SK-N-SH (cell line): ENCODE measurements around the gene MTCL1. TPM values are rescaled to one million over a fixed set of nuclear protein-coding genes. Genes with fewer than 3 reads are reported as not detected.

ENCODE experiments used
- CTCF ChIA-PET: fragments of 300-600, 350-600 bp; formaldehyde crosslinking; extraction: SDS; loops from one replicate; lab custom pipeline; 2021; lab: Yijun Ruan, JAX
- POLR2A ChIA-PET: fragments of 350-600 bp; sonication (Branson Sonifier 250); formaldehyde crosslinking; extraction: SDS; loops from one replicate; lab custom pipeline; 2020; ENCODE audit warnings: antibody characterized with exemption, inconsistent platforms; lab: Yijun Ruan, JAX
- DNase-seq: peaks from one replicate; pipeline ENCODE4 v3.0.0; 2012
- H2AFZ ChIP-seq: fragments of 200-600 bp; sonication (generic); 2 replicates; pipeline ENCODE4 v1.8.1; 2016; ENCODE audit warnings: antibody characterized with exemption, mild to moderate bottlenecking, low read depth
- H3F3A ChIP-seq: fragments of 200-600 bp; sonication (generic); replicated peaks from 2 replicates; pipeline ENCODE3; 2016; ENCODE audit warnings: antibody characterized with exemption, mild to moderate bottlenecking; ENCODE audit not compliant: insufficient read depth
- H3K27ac ChIP-seq, 2 experiments: fragments of 200-500 bp in 1 of 2; fragments of 200-600 bp in 1 of 2; sonication (Bioruptor generic) in 1 of 2; sonication (generic), shearing (Covaris generic) in 1 of 2; 2 replicates each; pipeline versions ENCODE4 v1.5.1 to v1.6.1; 2014 to 2016; ENCODE audit warnings: low read depth in 2 of 2, inconsistent platforms in 1 of 2, low read length in 1 of 2, mild to moderate bottlenecking in 1 of 2, mixed read lengths in 1 of 2
- H3K27me3 ChIP-seq: fragments of 200-600 bp; sonication (generic), shearing (Covaris generic); 2 replicates; pipeline ENCODE4 v1.6.1; 2016; ENCODE audit warnings: mixed run types; ENCODE audit not compliant: insufficient read depth
- H3K36me3 ChIP-seq, 2 experiments: fragments of 200-500 bp in 1 of 2; fragments of 200-600 bp in 1 of 2; sonication (Bioruptor generic) in 1 of 2; sonication (generic) in 1 of 2; replicated peaks in 1 of 2; 2 replicates each; pipeline versions ENCODE3 to v1.5.1; 2014 to 2016; ENCODE audit warnings: low read length in 1 of 2, mild to moderate bottlenecking in 1 of 2; ENCODE audit not compliant: insufficient read depth in 2 of 2, control insufficient read depth in 1 of 2
- H3K4me1 ChIP-seq, 2 experiments: fragments of 200-500 bp in 1 of 2; fragments of 200-600 bp in 1 of 2; sonication (Bioruptor generic) in 1 of 2; sonication (generic), shearing (Covaris generic) in 1 of 2; 2 replicates each; pipeline versions ENCODE4 v1.5.1 to v1.6.1; 2014 to 2016; ENCODE audit warnings: low read depth in 1 of 2, low read length in 1 of 2, mixed run types in 1 of 2; ENCODE audit not compliant: insufficient read depth in 2 of 2, control insufficient read depth in 1 of 2
- H3K4me2 ChIP-seq: fragments of 200-600 bp; sonication (generic), shearing (Covaris generic); 2 replicates; pipeline ENCODE4 v1.6.1; 2017; ENCODE audit warnings: mixed run types
- H3K4me3 ChIP-seq, 2 experiments: fragments of 200-500 bp in 1 of 2; fragments of 200-600 bp in 1 of 2; sonication (Bioruptor generic) in 1 of 2; sonication (generic), shearing (Covaris generic) in 1 of 2; 2 replicates each; pipeline versions ENCODE4 v1.5.1 to v1.8.1; 2014 to 2016; ENCODE audit warnings: low read depth in 2 of 2, inconsistent platforms in 1 of 2, low read length in 1 of 2, mild to moderate bottlenecking in 1 of 2, mixed read lengths in 1 of 2, moderate library complexity in 1 of 2
- H3K79me2 ChIP-seq: fragments of 200-600 bp; sonication (generic); 2 replicates; pipeline ENCODE4 v1.8.1; 2017; ENCODE audit warnings: mild to moderate bottlenecking; ENCODE audit not compliant: insufficient read depth
- H3K9ac ChIP-seq: fragments of 200-600 bp; sonication (generic); 2 replicates; pipeline ENCODE4 v1.6.1; 2017; ENCODE audit warnings: mixed run types
- H3K9me2 ChIP-seq: fragments of 200-600 bp; sonication (generic); 2 replicates; pipeline ENCODE4 v1.6.1; 2017; ENCODE audit warnings: mixed run types
- H3K9me3 ChIP-seq: fragments of 200-600 bp; sonication (generic); 2 replicates; pipeline ENCODE4 v1.6.1; 2017; ENCODE audit warnings: mixed run types, mild to moderate bottlenecking, moderate library complexity
- H4K20me1 ChIP-seq: fragments of 200-600 bp; sonication (generic); 2 replicates; pipeline ENCODE4 v1.6.1; 2017; ENCODE audit warnings: mild to moderate bottlenecking, mixed run types; ENCODE audit not compliant: insufficient read depth
- ELF1 ChIP-seq: IDR thresholded peaks from 2 replicates; pipeline ENCODE4 v1.4.0; 2012
- EP300 ChIP-seq, 2 experiments: IDR thresholded peaks; 2 replicates each; pipeline versions ENCODE4 v1.4.0 to v1.6.1; 2012; ENCODE audit warnings: borderline replicate concordance in 1 of 2, low read depth in 1 of 2, low read length in 1 of 2
- FOSL2 ChIP-seq: IDR thresholded peaks from 2 replicates; pipeline ENCODE4 v1.4.0; 2012; ENCODE audit warnings: low read depth, mild to moderate bottlenecking, moderate library complexity, borderline replicate concordance
- FOXJ3 ChIP-seq: sonication (generic); formaldehyde crosslinking; IDR thresholded peaks from 2 replicates; pipeline ENCODE4 v1.5.1; 2020; ENCODE audit warnings: mild to moderate bottlenecking, missing genetic modification reagents
- FOXM1 ChIP-seq: IDR thresholded peaks from 2 replicates; pipeline ENCODE4 v1.4.0; 2012; ENCODE audit warnings: low read depth, mild to moderate bottlenecking
- GABPA ChIP-seq: IDR thresholded peaks from 2 replicates; pipeline ENCODE4 v1.4.0; 2012; ENCODE audit warnings: low read depth, mild to moderate bottlenecking
- IRF3 ChIP-seq: fragments of 150-350 bp; IDR thresholded peaks from 2 replicates; pipeline ENCODE4 v1.6.1; 2016; ENCODE audit warnings: mild to moderate bottlenecking, low read depth, low read length
- JUND ChIP-seq: IDR thresholded peaks from 2 replicates; pipeline ENCODE4 v1.4.0; 2012
- MEF2A ChIP-seq: IDR thresholded peaks from 2 replicates; pipeline ENCODE4 v1.4.0; 2012; ENCODE audit warnings: low read depth, borderline replicate concordance
- MXI1 ChIP-seq: IDR thresholded peaks from 2 replicates; pipeline ENCODE4 v1.6.1; 2012; ENCODE audit warnings: mild to moderate bottlenecking, low read depth, low read length, improper control_type of control experiment
- NRF1 ChIP-seq: IDR thresholded peaks from 2 replicates; pipeline ENCODE4 v1.6.1; 2012; ENCODE audit warnings: low read depth, mild to moderate bottlenecking, low read length
- POLR2AphosphoS5 ChIP-seq: IDR thresholded peaks from 2 replicates; pipeline ENCODE4 v1.6.1; 2012; ENCODE audit warnings: low read depth, low read length
- RAD21 ChIP-seq: IDR thresholded peaks from 2 replicates; pipeline ENCODE4 v1.6.1; 2012; ENCODE audit warnings: mild to moderate bottlenecking, low read length
- RFX5 ChIP-seq: IDR thresholded peaks from 2 replicates; pipeline ENCODE4 v1.6.1; 2012; ENCODE audit warnings: mild to moderate bottlenecking, improper control_type of control experiment, low read length
- RXRA ChIP-seq: IDR thresholded peaks from 2 replicates; pipeline ENCODE4 v1.4.0; 2012; ENCODE audit warnings: low read depth, mild to moderate bottlenecking, borderline replicate concordance
- TAF1 ChIP-seq: IDR thresholded peaks from 2 replicates; pipeline ENCODE4 v1.6.1; 2012; ENCODE audit warnings: low read depth, mild to moderate bottlenecking, low read length, moderate library complexity, borderline replicate concordance
- TEAD4 ChIP-seq: IDR thresholded peaks from 2 replicates; pipeline ENCODE4 v1.4.0; 2012; ENCODE audit warnings: mild to moderate bottlenecking, borderline replicate concordance; ENCODE audit not compliant: insufficient read depth
- WGBS: methylation state at CpG from one replicate; pipeline ENCODE4 v1.1.6; 2017; ENCODE audit warnings: low lambda C conversion rate; 5-methylcytosine and 5-hydroxymethylcytosine counted together
- polyA plus RNA-seq, 3 experiments: library from polyadenylated mRNA; depleted of rRNA; stranded (reverse); fragments of >200 nt; gene quantifications; 2 replicates each; pipeline ENCODE4 v1.2.3, GENCODE V29; 2012
- TF ChIP-seq, protein P1 (sequence below): IDR thresholded peaks from 2 replicates; pipeline ENCODE4 v1.4.0; 2012; ENCODE audit warnings: low read depth
- TF ChIP-seq, protein P2 (sequence below): IDR thresholded peaks from 2 replicates; pipeline ENCODE4; 2012

MTCL1 gene
- polyA plus RNA-seq, 1 of the 3 experiments (the other 2 are of a cell fraction), result 33.5 TPM

DNA sequence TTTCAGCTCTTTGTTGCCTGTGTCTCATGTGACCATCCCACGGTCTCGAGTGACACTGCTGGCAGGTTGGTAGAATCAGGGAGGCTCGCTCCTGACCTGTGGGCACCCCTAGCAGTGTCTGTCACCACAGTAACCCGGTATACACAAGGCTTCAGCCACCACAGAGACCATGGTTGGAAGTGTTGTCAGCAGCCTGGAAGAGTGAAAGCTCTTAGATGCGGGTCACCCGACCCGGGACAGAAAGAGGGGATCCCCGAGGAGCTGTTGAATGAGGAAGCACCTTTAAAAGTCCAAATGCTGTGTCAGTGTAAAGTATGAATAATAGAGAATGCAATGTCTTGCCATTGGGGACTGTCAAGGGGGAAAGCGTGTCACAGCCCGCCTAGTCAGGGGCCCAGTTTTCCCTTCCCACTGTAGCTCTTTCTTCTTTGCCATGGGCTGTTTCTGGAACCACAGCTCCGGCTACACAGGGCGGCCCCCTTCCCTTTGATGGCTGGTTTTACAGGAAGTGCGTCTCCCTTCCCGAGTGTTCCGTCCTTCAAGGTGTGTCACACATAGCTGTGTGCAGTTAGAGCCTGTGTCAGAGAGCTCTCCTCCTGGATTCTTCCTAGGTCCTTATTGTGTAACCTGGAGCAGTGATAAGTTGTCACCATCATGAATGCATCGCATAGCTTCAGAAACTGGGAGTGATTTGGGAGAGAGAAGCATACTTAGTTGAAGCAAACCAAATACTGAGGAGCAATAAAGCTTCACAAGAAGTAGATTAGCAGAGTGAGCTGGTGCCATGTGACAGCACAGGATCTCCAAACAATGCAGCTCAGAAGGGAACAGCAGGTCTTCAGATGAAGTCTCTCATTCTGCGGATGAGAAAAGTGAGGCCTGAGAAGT is 81.4 kb downstream of the MTCL1 start (continued):
- no peak for TF ChIP-seq ELF1

GRCh38 chr18:8787371-8787670 is 82.0 kb downstream of the MTCL1 start:
- Histone ChIP-seq H3F3A (no peaks in the 10 kb centered on the region), H3K9me3 (no peaks in the 10 kb centered on the region), H3K4me1 (peaks cover 10 to 27% of the 10 kb centered on the region in 2 experiments; a peak in 3 of 4 replicates), H3K9ac (no peak overlapping the region), H3K4me3 (no peak overlapping the region)
- peak; percentile 57 for DNase-seq
- TF ChIP-seq TAF1, result no peak
- no peak for TF ChIP-seq FOSL2
- no peak for TF ChIP-seq POLR2AphosphoS5
- no peak for TF ChIP-seq MEF2A
- TF ChIP-seq, protein P1, sequence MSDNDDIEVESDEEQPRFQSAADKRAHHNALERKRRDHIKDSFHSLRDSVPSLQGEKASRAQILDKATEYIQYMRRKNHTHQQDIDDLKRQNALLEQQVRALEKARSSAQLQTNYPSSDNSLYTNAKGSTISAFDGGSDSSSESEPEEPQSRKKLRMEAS, result no peak
- TF ChIP-seq RAD21, result no peak
- TF ChIP-seq RFX5, result no peak
- no peak for TF ChIP-seq NRF1
- TF ChIP-seq TEAD4, result no peak
- no peak for TF ChIP-seq EP300 (IDR thresholded peaks at IDR 0.05; ENCODE audit: borderline replicate concordance in 1 of 2, low read depth in 1 of 2, low read length in 1 of 2)
- TF ChIP-seq FOXM1, result no peak
- TF ChIP-seq FOXJ3, result no peak
- no peak for TF ChIP-seq JUND
- TF ChIP-seq, all 33 proteins: peak for 0
- Histone ChIP-seq H3K79me2 (no peaks in the 10 kb centered on the region; the same call in 1 of the 2 replicates), H3K27ac (no peak overlapping the region; a peak in 1 of 4 replicates), H2AFZ (no peak overlapping the region), H3K27me3 (no peaks in the 10 kb centered on the region), H3K36me3 (peaks cover 29 to 70% of the 10 kb centered on the region in 2 experiments), H3K9me2 (no peaks in the 10 kb centered on the region), H4K20me1 (no peaks in the 10 kb centered on the region), H3K4me2 (no peak overlapping the region)
- WGBS, result 91% methylated on average over 3 of the region's 6 CpGs
- POLR2A ChIA-PET, result interaction anchor here (2.1 kb wide), 1 partner anchor 21 kb away, joined by 9 read pairs; no protein-coding TSS in a partner anchor
- CTCF ChIA-PET, result interaction anchor here (1.0 to 2.6 kb wide), 7 partner anchors 9 to 201 kb away, joined by 3 to 11 read pairs (median 5); no protein-coding TSS in a partner anchor

DNA sequence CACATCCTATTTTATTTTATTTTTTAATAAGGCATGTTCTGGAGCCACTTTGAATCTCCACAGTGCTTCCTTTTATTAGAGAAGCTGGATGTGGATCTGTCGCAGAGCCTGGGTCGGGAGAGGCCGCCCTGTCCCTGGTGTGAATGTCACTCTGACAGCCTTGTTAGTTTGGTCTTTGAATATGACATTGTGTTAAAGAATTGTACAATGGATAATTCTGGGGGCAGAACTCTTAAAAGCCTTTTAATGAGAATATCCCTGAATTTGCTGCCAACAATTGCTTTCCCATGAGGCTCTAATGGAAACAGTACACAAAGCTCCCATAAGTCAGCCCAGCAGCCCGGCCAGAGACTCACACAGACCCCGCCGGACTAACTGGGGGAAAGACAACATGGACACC is 82.4 kb downstream of the MTCL1 start:
- H3K36me3 ChIP-seq, result peaks cover 29 to 65% of the 10 kb centered on the region in 2 experiments
- no peaks in the 10 kb centered on the region for H4K20me1 ChIP-seq
- TF ChIP-seq JUND (no peak), GABPA (no peak), POLR2AphosphoS5 (no peak), MXI1 (no peak), RXRA (no peak), TAF1 (no peak), FOSL2 (no peak), IRF3 (no peak)
- TF ChIP-seq, protein P2, sequence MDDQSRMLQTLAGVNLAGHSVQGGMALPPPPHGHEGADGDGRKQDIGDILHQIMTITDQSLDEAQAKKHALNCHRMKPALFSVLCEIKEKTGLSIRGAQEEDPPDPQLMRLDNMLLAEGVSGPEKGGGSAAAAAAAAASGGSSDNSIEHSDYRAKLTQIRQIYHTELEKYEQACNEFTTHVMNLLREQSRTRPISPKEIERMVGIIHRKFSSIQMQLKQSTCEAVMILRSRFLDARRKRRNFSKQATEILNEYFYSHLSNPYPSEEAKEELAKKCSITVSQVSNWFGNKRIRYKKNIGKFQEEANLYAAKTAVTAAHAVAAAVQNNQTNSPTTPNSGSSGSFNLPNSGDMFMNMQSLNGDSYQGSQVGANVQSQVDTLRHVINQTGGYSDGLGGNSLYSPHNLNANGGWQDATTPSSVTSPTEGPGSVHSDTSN, result no peak
- DNase-seq, result no peak
- H3K9me3 ChIP-seq, result no peaks in the 10 kb centered on the region
- H3K4me2 ChIP-seq, result no peak overlapping the region
- no peaks in the 10 kb centered on the region for H3K27me3 ChIP-seq
- POLR2A ChIA-PET, result interaction anchor here (2.1 kb wide), 1 partner anchor 22 kb away, joined by 9 read pairs; no protein-coding TSS in a partner anchor
- WGBS, result 99% methylated on average over 4 of the region's 6 CpGs
- H3K9me2 ChIP-seq, result no peaks in the 10 kb centered on the region
- 0 out of 4 replicates have a peak overlapping the region, but pooled peaks of 1 of the 2 experiments have one; percentile 22 for H3K27ac ChIP-seq
- CTCF ChIA-PET, result interaction anchor here (1.0 to 2.6 kb wide), 6 partner anchors 12 to 200 kb away, joined by 3 to 11 read pairs (median 6); no protein-coding TSS in a partner anchor
- no peak overlapping the region for H3K9ac ChIP-seq
- H3K4me3 ChIP-seq, result no peak overlapping the region
- no peak overlapping the region for H2AFZ ChIP-seq
- H3K79me2 ChIP-seq, result no peaks in the 10 kb centered on the region; the same call in 1 of the 2 replicates
- no peaks in the 10 kb centered on the region for H3F3A ChIP-seq
- peaks cover 10 to 32% of the 10 kb centered on the region in 2 experiments; a peak in 3 of 4 replicates for H3K4me1 ChIP-seq
